ENCODE data around the gene GIPR.
"Not testable (repeated sequence)": the region's sequence is repeated elsewhere in the genome, so short reads cannot be mapped to it uniquely, and the experiment has no call there.

GIPR gene

DNA sequence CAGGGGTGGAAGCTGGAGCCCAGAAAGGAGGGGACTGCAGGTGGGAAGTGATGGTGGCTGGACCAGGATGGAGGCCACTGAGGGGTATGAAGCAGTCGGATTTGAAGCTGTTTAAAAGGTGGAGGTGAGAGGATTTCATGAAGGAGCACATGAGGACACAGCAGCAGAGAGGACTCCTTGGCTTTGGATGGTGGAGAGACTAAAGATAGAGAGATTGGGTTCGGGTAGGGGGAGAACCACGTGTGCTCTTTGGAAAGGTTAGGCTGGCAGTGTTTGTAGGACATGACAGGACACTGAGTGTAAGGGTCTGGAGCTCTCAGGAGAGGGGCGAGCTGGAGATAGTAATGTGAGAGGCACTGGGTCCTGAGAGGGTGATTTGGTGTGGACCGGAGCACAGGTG, 14.9 kb downstream of the GIPR start:
- peaks cover 37% of the 10 kb centered on the region for H3K27me3 ChIP-seq
- peaks cover 6 to 13% of the 10 kb centered on the region in 2 experiments for H3K4me1 ChIP-seq (ENCODE audit: control insufficient read depth in 1 of 2, insufficient read depth in 1 of 2, low read depth in 1 of 2, low read length in 1 of 2)
- no peaks in the 10 kb centered on the region for H3K9me3 ChIP-seq
- no peak overlapping the region for H3K27ac ChIP-seq
- no peak overlapping the region for H3K4me3 ChIP-seq (ENCODE audit: low read depth in 1 of 2, low read length in 1 of 2)
- H3K36me3 ChIP-seq = peaks cover 37% of the 10 kb centered on the region
- TF ChIP-seq, protein P1, sequence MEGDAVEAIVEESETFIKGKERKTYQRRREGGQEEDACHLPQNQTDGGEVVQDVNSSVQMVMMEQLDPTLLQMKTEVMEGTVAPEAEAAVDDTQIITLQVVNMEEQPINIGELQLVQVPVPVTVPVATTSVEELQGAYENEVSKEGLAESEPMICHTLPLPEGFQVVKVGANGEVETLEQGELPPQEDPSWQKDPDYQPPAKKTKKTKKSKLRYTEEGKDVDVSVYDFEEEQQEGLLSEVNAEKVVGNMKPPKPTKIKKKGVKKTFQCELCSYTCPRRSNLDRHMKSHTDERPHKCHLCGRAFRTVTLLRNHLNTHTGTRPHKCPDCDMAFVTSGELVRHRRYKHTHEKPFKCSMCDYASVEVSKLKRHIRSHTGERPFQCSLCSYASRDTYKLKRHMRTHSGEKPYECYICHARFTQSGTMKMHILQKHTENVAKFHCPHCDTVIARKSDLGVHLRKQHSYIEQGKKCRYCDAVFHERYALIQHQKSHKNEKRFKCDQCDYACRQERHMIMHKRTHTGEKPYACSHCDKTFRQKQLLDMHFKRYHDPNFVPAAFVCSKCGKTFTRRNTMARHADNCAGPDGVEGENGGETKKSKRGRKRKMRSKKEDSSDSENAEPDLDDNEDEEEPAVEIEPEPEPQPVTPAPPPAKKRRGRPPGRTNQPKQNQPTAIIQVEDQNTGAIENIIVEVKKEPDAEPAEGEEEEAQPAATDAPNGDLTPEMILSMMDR (IDR thresholded peaks at IDR 0.05) = no peak

DNA sequence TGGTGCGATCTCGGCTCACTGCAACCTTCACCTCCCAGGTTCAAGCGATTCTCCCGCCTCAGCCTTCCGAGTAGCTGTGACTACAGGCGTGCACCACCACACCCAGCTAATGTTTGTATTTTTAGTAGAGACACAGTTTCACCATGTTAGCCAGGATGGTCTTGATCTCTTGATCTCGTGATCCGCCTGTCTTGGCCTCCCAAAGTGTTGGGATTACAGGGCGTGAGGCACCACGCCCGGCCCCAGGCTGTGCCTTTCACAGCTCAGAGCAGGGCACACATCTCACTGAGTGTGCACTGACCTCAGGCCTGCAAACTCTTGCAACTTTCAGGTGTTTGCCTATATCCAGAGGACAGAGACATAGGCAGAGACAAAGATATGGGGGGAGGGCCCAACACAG, 17.0 kb downstream of the GIPR start:
- peaks cover 4 to 11% of the 10 kb centered on the region in 2 experiments for H3K4me1 ChIP-seq (ENCODE audit: control insufficient read depth in 1 of 2, insufficient read depth in 1 of 2, low read depth in 1 of 2, low read length in 1 of 2)
- H3K4me3 ChIP-seq (ENCODE audit: low read depth in 1 of 2, low read length in 1 of 2); H3K27ac ChIP-seq; H3K9me3 ChIP-seq: not testable (repeated sequence)
- peaks cover 42% of the 10 kb centered on the region for H3K36me3 ChIP-seq
- H3K27me3 ChIP-seq = peaks cover 16% of the 10 kb centered on the region

DNA sequence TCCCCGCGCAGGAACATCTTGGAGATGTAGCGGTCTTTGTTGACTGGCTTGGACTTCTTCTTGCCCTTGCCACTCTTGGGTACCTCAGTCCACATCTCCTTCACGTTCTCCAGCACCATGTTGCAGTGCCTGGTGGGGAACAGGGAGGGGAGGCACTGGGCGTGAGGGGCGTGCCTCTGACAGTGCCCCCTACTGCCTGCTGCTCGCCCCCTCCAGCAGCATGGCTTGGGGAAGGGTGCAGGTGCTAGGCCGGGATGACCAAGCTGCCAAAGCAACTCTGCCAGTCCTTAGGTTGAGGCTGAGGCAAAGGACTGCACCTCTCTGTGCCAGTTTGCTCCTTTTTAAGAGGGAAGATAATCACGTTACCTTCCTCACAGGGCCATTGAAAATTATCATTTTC, 19.6 kb downstream of the GIPR start:
- Histone ChIP-seq H3K9me3 (no peaks in the 10 kb centered on the region), H3K27ac (no peak overlapping the region), H3K36me3 (peaks cover 42% of the 10 kb centered on the region), H3K4me3 (ENCODE audit: low read depth in 1 of 2, low read length in 1 of 2) (no peak overlapping the region), H3K27me3 (no peaks in the 10 kb centered on the region), H3K4me1 (ENCODE audit: control insufficient read depth in 1 of 2, insufficient read depth in 1 of 2, low read depth in 1 of 2, low read length in 1 of 2) (peaks cover 10 to 11% of the 10 kb centered on the region in 2 experiments)
- TF ChIP-seq, protein P1 (IDR thresholded peaks at IDR 0.05) = no peak

DNA sequence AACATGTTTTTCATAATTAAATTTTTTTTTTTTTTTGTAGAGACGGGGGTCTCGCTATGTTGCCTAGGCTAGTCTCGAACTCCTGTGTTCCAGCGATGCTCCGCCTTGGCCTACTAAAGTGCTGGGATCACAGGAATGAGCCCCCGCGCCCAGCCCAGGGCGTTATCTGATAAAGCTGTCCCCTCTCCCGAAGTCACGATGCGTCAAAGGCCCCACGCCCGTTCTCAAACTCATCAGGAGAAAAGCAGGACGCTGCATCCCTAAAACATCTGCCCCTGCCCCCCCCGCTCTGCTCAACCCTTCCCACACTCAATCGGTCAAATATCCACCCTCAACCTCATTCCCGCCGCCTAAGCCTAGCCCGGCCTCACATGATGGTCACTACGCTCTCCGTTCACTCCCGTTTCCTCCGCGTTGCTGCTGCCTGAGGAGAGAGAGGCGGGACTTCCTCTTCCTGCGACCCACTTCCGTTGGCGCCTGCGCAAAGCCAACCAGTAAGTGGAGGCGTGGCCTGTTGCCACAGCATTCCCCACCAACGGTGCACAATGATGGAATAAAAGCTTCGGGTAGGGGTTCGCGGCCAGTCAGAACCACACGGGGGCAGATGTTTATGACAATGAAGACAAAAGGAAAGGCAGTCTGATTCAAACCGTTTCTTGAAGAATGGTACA, 23.6 kb downstream of the GIPR start, which contains the start of gene SNRPD2:
Gene SNRPD2, minus strand, starts transcription at position 438 of the 671 bp plus-strand sequence. Its CDS starts 65 bp downstream, at position 373.
- Histone ChIP-seq H3K4me3 (ENCODE audit: low read depth in 1 of 2, low read length in 1 of 2) (peak within 1 kb of the TSS; percentile 84 to 97), H3K27ac (peak within 1 kb of the TSS; percentile 94), H3K36me3 (peaks cover 22% of the 10 kb centered on the region), H3K27me3 (no peaks in the 10 kb centered on the region), H3K4me1 (ENCODE audit: control insufficient read depth in 1 of 2, insufficient read depth in 1 of 2, low read depth in 1 of 2, low read length in 1 of 2) (peaks cover 21 to 22% of the 10 kb centered on the region in 2 experiments), H3K9me3 (no peaks in the 10 kb centered on the region)
- TF ChIP-seq, protein P1 (IDR thresholded peaks at IDR 0.05) = peak; percentile 8

DNA sequence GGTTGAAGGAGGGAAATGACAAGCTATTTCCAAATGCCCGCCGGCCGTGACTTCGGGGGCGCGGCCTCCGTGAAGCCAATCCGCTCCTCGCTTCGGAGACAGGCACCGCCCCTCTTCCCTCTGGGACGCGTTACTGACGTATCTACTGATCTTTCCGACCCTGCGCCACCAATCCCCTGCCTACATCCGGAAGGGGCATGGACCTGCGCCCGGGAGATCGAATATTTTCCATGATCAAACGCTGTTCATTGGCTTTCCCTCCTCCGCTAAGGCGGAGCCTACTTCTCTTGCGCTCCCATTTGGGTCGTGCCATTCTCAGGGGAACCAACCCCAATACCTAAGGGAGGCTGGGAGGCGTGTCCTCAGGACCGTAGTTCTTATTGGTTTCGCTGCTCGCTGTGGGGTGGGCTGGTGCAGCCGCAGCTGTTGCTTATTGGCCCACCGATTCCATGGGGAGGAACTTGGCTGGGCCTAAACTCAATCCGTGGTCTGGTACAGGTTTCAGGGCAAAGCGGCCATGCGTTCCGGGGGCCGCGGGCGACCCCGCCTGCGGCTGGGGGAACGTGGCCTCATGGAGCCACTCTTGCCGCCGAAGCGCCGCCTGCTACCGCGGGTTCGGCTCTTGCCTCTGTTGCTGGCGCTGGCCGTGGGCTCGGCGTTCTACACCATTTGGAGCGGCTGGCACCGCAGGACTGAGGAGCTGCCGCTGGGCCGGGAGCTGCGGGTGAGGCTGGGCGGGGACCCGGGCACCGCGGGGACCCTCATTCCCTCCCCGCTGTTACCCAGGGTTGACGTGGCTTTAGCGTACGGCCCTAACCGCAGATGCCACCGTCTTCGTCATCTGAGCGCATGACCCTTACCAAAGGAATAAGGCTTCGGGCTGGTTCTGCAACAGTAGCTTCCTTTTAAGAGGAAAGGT, 24.4 kb downstream of the GIPR start, which contains the start of gene QPCTL:
Gene QPCTL, plus strand, starts transcription at position 480 of the 919 bp plus-strand sequence. Its CDS starts 38 bp downstream, at position 518.
- no peaks in the 10 kb centered on the region for H3K9me3 ChIP-seq
- H3K4me1 ChIP-seq (ENCODE audit: control insufficient read depth in 1 of 2, insufficient read depth in 1 of 2, low read depth in 1 of 2, low read length in 1 of 2) = peaks cover 21 to 22% of the 10 kb centered on the region in 2 experiments
- peaks cover 14% of the 10 kb centered on the region for H3K36me3 ChIP-seq
- peak within 1 kb of the TSS; percentile 94 for H3K27ac ChIP-seq
- H3K4me3 ChIP-seq (ENCODE audit: low read depth in 1 of 2, low read length in 1 of 2) = peak within 1 kb of the TSS; percentile 84 to 97
- TF ChIP-seq, protein P1 (IDR thresholded peaks at IDR 0.05) = peak; percentile 32
- H3K27me3 ChIP-seq = no peaks in the 10 kb centered on the region

All from neutrophil (primary cell).